Testis (tissue), 2 donors: ENCODE results near the gene NUCKS1.

Experiments used
- POLR2A ChIP-seq: fragments of 450-650 bp; IDR thresholded peaks from one replicate; pipeline ENCODE4 v1.6.1; 2017; ENCODE audit warnings: antibody characterized with exemption, mild to moderate bottlenecking, moderate library complexity
- TF ChIP-seq, protein P1 (sequence below), 3 experiments: fragments of 450-650 bp in 2 of 3; fragments of 200-600 bp in 1 of 3; sonication (generic) in 1 of 3; IDR thresholded peaks; one replicate each; pipeline ENCODE4 v1.5.1; 2016 to 2019; ENCODE audit warnings: antibody characterized with exemption in 3 of 3, mild to moderate bottlenecking in 2 of 3, moderate library complexity in 1 of 3

DNA sequence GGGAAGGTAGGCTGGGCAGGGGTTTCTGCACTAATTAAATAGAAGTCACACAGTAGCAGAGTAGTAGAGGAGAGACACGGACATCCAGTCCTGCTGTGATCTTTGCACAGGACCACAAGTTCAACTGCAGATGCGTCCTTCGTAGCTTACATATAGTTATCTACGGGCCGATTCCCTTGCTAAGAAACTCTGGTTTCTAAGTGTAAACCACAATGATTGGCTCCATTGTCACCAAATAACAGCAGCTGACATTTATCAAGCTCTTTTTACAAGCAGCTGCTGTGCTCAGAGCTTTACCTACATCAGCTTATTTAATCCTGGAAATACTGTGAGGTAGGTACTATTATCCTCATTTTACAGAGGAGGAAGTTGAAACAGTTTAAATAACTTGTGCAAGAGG lies 72.8 kb downstream of the NUCKS1 start:
- TF ChIP-seq, protein P1, sequence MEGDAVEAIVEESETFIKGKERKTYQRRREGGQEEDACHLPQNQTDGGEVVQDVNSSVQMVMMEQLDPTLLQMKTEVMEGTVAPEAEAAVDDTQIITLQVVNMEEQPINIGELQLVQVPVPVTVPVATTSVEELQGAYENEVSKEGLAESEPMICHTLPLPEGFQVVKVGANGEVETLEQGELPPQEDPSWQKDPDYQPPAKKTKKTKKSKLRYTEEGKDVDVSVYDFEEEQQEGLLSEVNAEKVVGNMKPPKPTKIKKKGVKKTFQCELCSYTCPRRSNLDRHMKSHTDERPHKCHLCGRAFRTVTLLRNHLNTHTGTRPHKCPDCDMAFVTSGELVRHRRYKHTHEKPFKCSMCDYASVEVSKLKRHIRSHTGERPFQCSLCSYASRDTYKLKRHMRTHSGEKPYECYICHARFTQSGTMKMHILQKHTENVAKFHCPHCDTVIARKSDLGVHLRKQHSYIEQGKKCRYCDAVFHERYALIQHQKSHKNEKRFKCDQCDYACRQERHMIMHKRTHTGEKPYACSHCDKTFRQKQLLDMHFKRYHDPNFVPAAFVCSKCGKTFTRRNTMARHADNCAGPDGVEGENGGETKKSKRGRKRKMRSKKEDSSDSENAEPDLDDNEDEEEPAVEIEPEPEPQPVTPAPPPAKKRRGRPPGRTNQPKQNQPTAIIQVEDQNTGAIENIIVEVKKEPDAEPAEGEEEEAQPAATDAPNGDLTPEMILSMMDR (IDR thresholded peaks at IDR 0.05), result no peak
- TF ChIP-seq POLR2A, result no peak
